HFFc6 (cell line): ENCODE results near the gene OR3A3. TPM values are rescaled to one million over a fixed set of nuclear protein-coding genes. Genes with fewer than 3 reads are reported as not detected.
"Not testable (repeated sequence)": the region's sequence is repeated elsewhere in the genome, so short reads cannot be mapped to it uniquely, and the experiment has no call there.

Source experiments
- DNase-seq: peaks from one replicate; pipeline ENCODE4 v3.0.0-alpha.2; 2018
- H3K27ac Mint-ChIP-seq: 2 replicates; pipeline ENCODE4 v1.8.0; 2020; ENCODE audit warnings: mild to moderate bottlenecking, mixed read lengths
- H3K27me3 Mint-ChIP-seq: 2 replicates; pipeline ENCODE4 v1.8.0; 2021; ENCODE audit warnings: mild to moderate bottlenecking, moderate library complexity, mixed read lengths; ENCODE audit not compliant: insufficient read depth
- H3K36me3 Mint-ChIP-seq: 2 replicates; pipeline ENCODE4 v1.8.0; 2021; ENCODE audit warnings: low read depth, mixed read lengths
- H3K4me1 Mint-ChIP-seq: 2 replicates; pipeline ENCODE4 v1.8.0; 2020; ENCODE audit warnings: low read depth, mixed read lengths
- H3K4me3 Mint-ChIP-seq: 2 replicates; pipeline ENCODE4 v1.8.0; 2020; ENCODE audit warnings: mild to moderate bottlenecking, moderate library complexity, mixed read lengths
- H3K9me3 Mint-ChIP-seq: 2 replicates; pipeline ENCODE4 v1.8.0; 2020; ENCODE audit warnings: mild to moderate bottlenecking, mixed read lengths
- total RNA-seq, 6 experiments: library from RNA; stranded (reverse); fragmentation: NEBNext Ultra II Directional; extraction: Animal tissue kit (Norgen Biotek cat#: 25700); gene quantifications; 2 replicates in 1 of 6; 3 replicates in 5 of 6; pipeline ENCODE4 v1.2.3, GENCODE V29; 2021
- TF ChIP-seq, protein P1 (sequence below): fragments of 200-600 bp; sonication (generic); IDR thresholded peaks from 2 replicates; pipeline ENCODE4 v1.5.0; 2021; ENCODE audit warnings: antibody characterized with exemption, mild to moderate bottlenecking

The OR3A3 gene
- total RNA-seq, 6 experiments from 2014 or later: not detected

DNA sequence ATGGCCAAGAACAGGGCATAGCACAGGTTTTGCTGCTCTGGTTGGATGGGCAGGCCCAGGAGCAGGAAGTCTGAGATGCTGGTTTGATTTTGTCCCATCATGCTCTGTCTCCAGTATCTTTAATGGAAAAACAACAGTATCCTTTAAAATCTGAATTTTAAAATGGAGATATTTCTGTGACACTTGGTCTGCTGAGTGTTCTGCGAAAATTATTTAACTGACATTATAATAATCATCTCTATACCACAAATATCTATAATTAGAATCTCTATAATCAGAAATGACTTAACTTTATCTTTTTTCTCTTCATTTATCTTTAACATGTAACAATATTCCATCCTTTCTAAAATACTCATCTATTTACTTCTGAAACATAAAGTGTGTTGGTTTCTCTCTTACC lies 12.9 kb upstream of the OR3A3 start, which contains the start of gene OR1E1:
TSS of gene OR1E1 (minus strand) at position 101 of the 400 bp plus-strand sequence. CDS start at position 101, 0 bp downstream.
- H3K27ac Mint-ChIP-seq: no peak within 1 kb of the TSS
- H3K36me3 Mint-ChIP-seq: no peaks in the 10 kb centered on the region; the same call in 1 of the 2 replicates
- peaks cover 26% of the 10 kb centered on the region for H3K9me3 Mint-ChIP-seq
- TF ChIP-seq, protein P1, sequence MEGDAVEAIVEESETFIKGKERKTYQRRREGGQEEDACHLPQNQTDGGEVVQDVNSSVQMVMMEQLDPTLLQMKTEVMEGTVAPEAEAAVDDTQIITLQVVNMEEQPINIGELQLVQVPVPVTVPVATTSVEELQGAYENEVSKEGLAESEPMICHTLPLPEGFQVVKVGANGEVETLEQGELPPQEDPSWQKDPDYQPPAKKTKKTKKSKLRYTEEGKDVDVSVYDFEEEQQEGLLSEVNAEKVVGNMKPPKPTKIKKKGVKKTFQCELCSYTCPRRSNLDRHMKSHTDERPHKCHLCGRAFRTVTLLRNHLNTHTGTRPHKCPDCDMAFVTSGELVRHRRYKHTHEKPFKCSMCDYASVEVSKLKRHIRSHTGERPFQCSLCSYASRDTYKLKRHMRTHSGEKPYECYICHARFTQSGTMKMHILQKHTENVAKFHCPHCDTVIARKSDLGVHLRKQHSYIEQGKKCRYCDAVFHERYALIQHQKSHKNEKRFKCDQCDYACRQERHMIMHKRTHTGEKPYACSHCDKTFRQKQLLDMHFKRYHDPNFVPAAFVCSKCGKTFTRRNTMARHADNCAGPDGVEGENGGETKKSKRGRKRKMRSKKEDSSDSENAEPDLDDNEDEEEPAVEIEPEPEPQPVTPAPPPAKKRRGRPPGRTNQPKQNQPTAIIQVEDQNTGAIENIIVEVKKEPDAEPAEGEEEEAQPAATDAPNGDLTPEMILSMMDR: no peak
- H3K4me1 Mint-ChIP-seq: no peaks in the 10 kb centered on the region
- H3K27me3 Mint-ChIP-seq: no peaks in the 10 kb centered on the region
- H3K4me3 Mint-ChIP-seq: no peak within 1 kb of the TSS
- no peak for DNase-seq

DNA sequence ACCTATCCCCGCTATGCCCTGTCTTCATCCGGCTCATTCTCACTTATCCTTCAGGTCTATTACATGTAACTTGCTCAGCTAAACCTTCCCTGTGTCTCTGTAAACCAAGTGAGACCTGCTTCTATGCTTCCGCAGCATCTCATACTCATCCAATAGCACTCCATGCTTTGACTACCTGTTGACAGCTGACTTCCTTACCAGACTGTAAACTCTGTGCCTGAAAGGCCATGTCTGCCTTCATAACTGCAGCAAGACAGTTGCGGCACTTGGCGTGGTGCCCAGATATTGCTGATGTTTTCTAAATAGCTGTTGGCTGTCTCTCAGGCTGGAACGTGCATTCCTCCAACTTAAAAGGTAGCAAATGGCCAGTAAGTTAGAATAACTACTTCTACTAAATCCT lies 11.1 kb upstream of the OR3A3 start:
- no peak overlapping the region for H3K27ac Mint-ChIP-seq
- H3K4me1 Mint-ChIP-seq: no peaks in the 10 kb centered on the region
- no peaks in the 10 kb centered on the region; the same call in 1 of the 2 replicates for H3K36me3 Mint-ChIP-seq
- H3K27me3 Mint-ChIP-seq: no peaks in the 10 kb centered on the region
- TF ChIP-seq, protein P1: no peak
- DNase-seq: no peak
- peaks cover 19% of the 10 kb centered on the region for H3K9me3 Mint-ChIP-seq
- no peak overlapping the region for H3K4me3 Mint-ChIP-seq

DNA sequence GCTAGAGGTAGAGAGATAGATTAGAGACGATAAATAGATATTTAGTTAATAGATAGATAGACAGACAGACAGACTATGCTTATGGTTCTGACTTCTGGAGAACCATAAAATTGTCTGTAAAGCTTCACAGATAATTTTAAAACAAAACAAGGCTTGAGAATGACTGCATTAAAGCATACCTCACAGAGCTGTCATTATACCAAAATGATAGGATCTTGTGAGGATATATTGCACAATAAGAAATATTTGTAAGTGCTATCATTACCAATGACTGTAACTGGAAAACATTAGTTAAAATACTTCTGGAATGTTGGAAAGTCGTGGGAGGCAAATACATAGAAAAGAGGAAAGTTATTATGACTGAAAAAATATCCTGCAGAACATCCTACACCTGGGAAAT lies 9.4 kb upstream of the OR3A3 start:
- Mint-ChIP-seq H3K36me3 (no peaks in the 10 kb centered on the region; the same call in 1 of the 2 replicates), H3K27ac (no peak overlapping the region), H3K9me3 (peaks cover 14% of the 10 kb centered on the region), H3K4me3 (no peak overlapping the region), H3K27me3 (no peaks in the 10 kb centered on the region), H3K4me1 (no peaks in the 10 kb centered on the region)
- TF ChIP-seq, protein P1: no peak
- no peak for DNase-seq

DNA sequence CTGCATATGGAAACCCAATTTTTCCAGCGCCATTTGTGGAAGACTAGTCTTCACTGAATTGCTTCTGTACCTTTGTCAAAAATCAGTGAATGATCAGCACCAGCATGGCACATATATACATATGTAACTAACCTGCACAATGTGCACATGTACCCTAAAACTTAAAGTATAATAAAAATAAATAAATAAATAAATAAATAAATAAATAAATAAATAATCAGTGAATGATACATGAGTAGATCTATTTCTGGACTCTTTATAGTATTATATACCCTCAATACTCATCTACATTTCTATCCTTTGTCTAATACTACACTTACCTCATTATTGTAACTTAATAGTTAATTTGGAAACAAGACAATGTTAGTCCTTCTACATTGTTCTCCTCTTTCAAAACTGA lies 7.3 kb upstream of the OR3A3 start:
- H3K27me3 Mint-ChIP-seq, H3K4me3 Mint-ChIP-seq, H3K36me3 Mint-ChIP-seq, H3K4me1 Mint-ChIP-seq, DNase-seq, H3K27ac Mint-ChIP-seq: not testable (repeated sequence)
- peaks cover 21% of the 10 kb centered on the region for H3K9me3 Mint-ChIP-seq

DNA sequence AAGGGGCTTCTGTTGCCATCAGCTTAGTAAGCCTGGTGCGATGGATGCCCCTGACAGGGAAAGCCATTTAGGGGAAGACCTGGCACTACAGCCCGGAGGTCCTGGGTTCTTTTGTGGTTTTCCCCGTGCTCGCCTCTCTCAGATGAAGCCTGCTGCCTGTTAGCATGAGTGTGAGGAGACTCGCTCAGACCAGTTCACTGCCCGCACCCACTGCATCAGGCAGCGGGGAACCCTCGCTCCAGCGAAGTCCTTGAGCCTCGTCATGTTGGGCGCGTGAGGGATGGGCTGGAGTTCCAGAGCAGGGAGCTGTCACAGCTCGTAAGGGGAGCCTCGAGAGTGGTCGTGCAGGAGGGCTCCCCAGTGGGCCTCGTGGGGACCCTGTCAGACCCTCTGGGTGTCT lies 1.0 kb downstream of the OR3A3 start:
- not testable (repeated sequence) for H3K27ac Mint-ChIP-seq, H3K36me3 Mint-ChIP-seq, H3K27me3 Mint-ChIP-seq, H3K4me3 Mint-ChIP-seq, DNase-seq, H3K4me1 Mint-ChIP-seq
- peaks cover 23% of the 10 kb centered on the region for H3K9me3 Mint-ChIP-seq

DNA sequence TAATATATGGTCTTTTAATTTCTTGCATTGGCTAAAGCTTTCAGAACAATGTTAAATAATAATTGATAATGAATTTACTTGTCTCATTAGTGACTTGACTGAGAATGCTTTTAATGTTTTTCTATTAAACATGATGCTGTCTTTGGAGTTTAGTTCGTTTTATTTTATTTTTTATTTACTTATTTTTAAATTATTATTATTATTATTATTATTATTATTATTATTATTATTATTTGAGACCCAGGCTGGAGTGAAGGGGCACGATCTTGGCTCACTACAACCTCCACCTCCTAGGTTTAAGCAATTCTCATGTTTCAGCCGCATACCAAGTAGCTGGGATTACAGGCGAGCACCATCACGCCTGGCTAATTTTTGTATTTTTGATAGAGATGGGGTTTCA lies 4.4 kb downstream of the OR3A3 start:
- Mint-ChIP-seq H3K27me3 (peaks cover 5% of the 10 kb centered on the region), H3K4me1 (no peaks in the 10 kb centered on the region), H3K9me3 (peaks cover 5% of the 10 kb centered on the region), H3K36me3 (no peaks in the 10 kb centered on the region), H3K27ac (no peak overlapping the region), H3K4me3 (no peak overlapping the region)
- TF ChIP-seq, protein P1: no peak
- DNase-seq: no peak

DNA sequence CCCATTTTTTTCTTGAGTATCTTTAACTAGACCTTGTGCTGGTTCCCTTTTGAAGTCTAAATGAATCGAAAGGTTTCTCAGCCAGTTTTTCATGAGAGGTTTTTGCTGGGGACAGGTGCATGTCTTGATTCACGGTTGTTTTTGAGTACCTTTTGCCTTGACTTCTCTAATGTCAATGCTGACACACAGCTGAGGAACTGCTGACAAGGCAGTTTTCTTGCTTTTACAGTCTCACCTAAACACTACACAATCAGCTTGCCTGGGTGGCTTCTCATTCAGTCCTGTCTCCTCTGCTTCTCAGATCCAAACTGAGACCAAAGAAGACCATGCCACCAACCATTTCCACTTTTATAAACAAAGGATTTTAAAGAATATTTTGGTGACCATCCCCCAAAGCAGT lies 7.1 kb downstream of the OR3A3 start:
- H3K36me3 Mint-ChIP-seq: no peaks in the 10 kb centered on the region
- H3K27ac Mint-ChIP-seq: no peak overlapping the region
- no peak for DNase-seq
- H3K4me3 Mint-ChIP-seq: no peak overlapping the region
- H3K27me3 Mint-ChIP-seq: peaks cover 3% of the 10 kb centered on the region
- peaks cover under 1% of the 10 kb centered on the region; the same call in 1 of the 2 replicates for H3K9me3 Mint-ChIP-seq
- TF ChIP-seq, protein P1: no peak
- H3K4me1 Mint-ChIP-seq: no peaks in the 10 kb centered on the region

DNA sequence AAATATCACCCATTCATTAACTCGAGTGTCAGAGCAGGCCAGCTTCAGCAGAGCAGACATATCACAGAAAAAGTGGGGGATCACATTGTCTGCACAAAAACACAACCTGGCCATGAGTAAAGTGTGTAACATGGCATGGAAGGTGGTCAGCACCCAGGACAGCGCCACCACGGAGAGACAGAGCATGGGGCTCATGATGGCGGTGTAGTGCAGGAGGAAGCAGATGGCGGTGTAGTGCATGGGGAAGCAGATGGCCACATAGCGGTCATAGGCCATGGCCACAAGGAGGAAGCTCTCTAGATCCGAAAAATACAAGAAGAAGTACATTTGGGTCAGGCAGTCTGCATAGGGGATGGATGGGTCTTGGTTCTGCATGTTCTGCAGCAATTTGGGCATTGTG lies 22.0 kb downstream of the OR3A3 start:
- peaks cover 12% of the 10 kb centered on the region; the same call in 1 of the 2 replicates for H3K9me3 Mint-ChIP-seq
- not testable (repeated sequence) for H3K4me1 Mint-ChIP-seq, DNase-seq, H3K27me3 Mint-ChIP-seq, H3K36me3 Mint-ChIP-seq, H3K27ac Mint-ChIP-seq, H3K4me3 Mint-ChIP-seq
